Measurements from ENCODE around the gene KRT40.
A peak's percentile ranks its signal among the peaks of the same experiment; 100 is the strongest.

The KRT40 gene

GRCh38 chr17:40945414-40945813, 38.7 kb downstream of the KRT40 start:
- no peak for TF ChIP-seq YY1 (IDR thresholded peaks at IDR 0.05; ENCODE audit: low read depth)
- TF ChIP-seq REST (IDR thresholded peaks at IDR 0.05; ENCODE audit: low read depth), result no peak
- TF ChIP-seq MAX (IDR thresholded peaks at IDR 0.05), result no peak
- no peak for TF ChIP-seq CREB1 (IDR thresholded peaks at IDR 0.05; ENCODE audit: low read depth)
- no peak for TF ChIP-seq RAD21 (IDR thresholded peaks at IDR 0.05; ENCODE audit: low read depth)
- no peak for TF ChIP-seq CEBPB (IDR thresholded peaks at IDR 0.05)
- no peak for TF ChIP-seq EGR1 (IDR thresholded peaks at IDR 0.05)
- no peak for TF ChIP-seq TCF12 (IDR thresholded peaks at IDR 0.05; ENCODE audit: low read depth)
- no peak for TF ChIP-seq ZBTB7A (IDR thresholded peaks at IDR 0.05; ENCODE audit: low read depth)
- TF ChIP-seq EP300 (IDR thresholded peaks at IDR 0.05; ENCODE audit: borderline replicate concordance), result no peak
- TF ChIP-seq NFIC (IDR thresholded peaks at IDR 0.05), result no peak
- no peak for TF ChIP-seq FOXM1 (IDR thresholded peaks at IDR 0.05; ENCODE audit: borderline replicate concordance, low read depth)

- no peak for TF ChIP-seq CREB1 (IDR thresholded peaks at IDR 0.05; ENCODE audit: low read depth)
- no peak for TF ChIP-seq TCF12 (IDR thresholded peaks at IDR 0.05; ENCODE audit: low read depth)
Measured at GRCh38 chr17:40944531-40944930, 39.6 kb downstream of the KRT40 start.

- TF ChIP-seq FOXM1 (IDR thresholded peaks at IDR 0.05; ENCODE audit: borderline replicate concordance, low read depth) (no peak), TAF1 (IDR thresholded peaks at IDR 0.05; ENCODE audit: low read depth) (no peak), REST (IDR thresholded peaks at IDR 0.05; ENCODE audit: low read depth) (no peak), CREB1 (IDR thresholded peaks at IDR 0.05; ENCODE audit: low read depth) (no peak), RAD21 (IDR thresholded peaks at IDR 0.05; ENCODE audit: low read depth) (no peak), MAX (IDR thresholded peaks at IDR 0.05) (no peak), YY1 (IDR thresholded peaks at IDR 0.05; ENCODE audit: low read depth) (no peak), EGR1 (IDR thresholded peaks at IDR 0.05) (no peak)
Measured at GRCh38 chr17:40942553-40942952, 41.6 kb downstream of the KRT40 start.

GRCh38 chr17:40940266-40940665, 43.9 kb downstream of the KRT40 start:
- TF ChIP-seq CREB1 (IDR thresholded peaks at IDR 0.05; ENCODE audit: low read depth) (no peak), FOXM1 (IDR thresholded peaks at IDR 0.05; ENCODE audit: borderline replicate concordance, low read depth) (no peak)

GRCh38 chr17:40938981-40939380, 45.1 kb downstream of the KRT40 start:
- TF ChIP-seq REST (IDR thresholded peaks at IDR 0.05; ENCODE audit: low read depth), result no peak

GRCh38 chr17:40937384-40937819, 46.7 kb downstream of the KRT40 start, which contains the start of gene KRT23:
TSS of gene KRT23 (minus strand) at chr17:40937646. CDS start at chr17:40936603, 1,043 bp downstream.
- peak; percentile 48 for TF ChIP-seq TEAD4 (IDR thresholded peaks at IDR 0.05)
- TF ChIP-seq CEBPB (IDR thresholded peaks at IDR 0.05), result no peak
- no peak for TF ChIP-seq ZBTB7A (IDR thresholded peaks at IDR 0.05; ENCODE audit: low read depth)
- TF ChIP-seq EGR1 (IDR thresholded peaks at IDR 0.05), result peak; percentile 74
- peak; percentile 50 for TF ChIP-seq EP300 (IDR thresholded peaks at IDR 0.05; ENCODE audit: borderline replicate concordance)
- TF ChIP-seq YY1 (IDR thresholded peaks at IDR 0.05; ENCODE audit: low read depth), result no peak
- no peak for TF ChIP-seq CREB1 (IDR thresholded peaks at IDR 0.05; ENCODE audit: low read depth)
- TF ChIP-seq TCF12 (IDR thresholded peaks at IDR 0.05; ENCODE audit: low read depth), result peak; percentile 59; the same call in 1 of the 2 replicates
- TF ChIP-seq USF1 (IDR thresholded peaks at IDR 0.05), result peak; percentile 81
- TF ChIP-seq MAX (IDR thresholded peaks at IDR 0.05), result peak; percentile 79
- TF ChIP-seq REST (IDR thresholded peaks at IDR 0.05; ENCODE audit: low read depth), result no peak
- no peak for TF ChIP-seq FOXM1 (IDR thresholded peaks at IDR 0.05; ENCODE audit: borderline replicate concordance, low read depth)
- no peak for TF ChIP-seq RAD21 (IDR thresholded peaks at IDR 0.05; ENCODE audit: low read depth)
- peak; percentile 58 for TF ChIP-seq NFIC (IDR thresholded peaks at IDR 0.05)
- no peak for TF ChIP-seq TAF1 (IDR thresholded peaks at IDR 0.05; ENCODE audit: low read depth)

Data from Ishikawa (cell line).